DMS114 treated with DMSO at 0.1 percent for 48 hours (cell line): ENCODE data around the gene FAM171A1.
"Not testable (repeated sequence)": the region's sequence is repeated elsewhere in the genome, so short reads cannot be mapped to it uniquely, and the experiment has no call there.

Source experiments
- DNase-seq: peaks from one replicate; lab custom pipeline; 2025; ENCODE audit not compliant: unreplicated experiment; lab: John Stamatoyannopoulos, UW

FAM171A1 gene

DNA sequence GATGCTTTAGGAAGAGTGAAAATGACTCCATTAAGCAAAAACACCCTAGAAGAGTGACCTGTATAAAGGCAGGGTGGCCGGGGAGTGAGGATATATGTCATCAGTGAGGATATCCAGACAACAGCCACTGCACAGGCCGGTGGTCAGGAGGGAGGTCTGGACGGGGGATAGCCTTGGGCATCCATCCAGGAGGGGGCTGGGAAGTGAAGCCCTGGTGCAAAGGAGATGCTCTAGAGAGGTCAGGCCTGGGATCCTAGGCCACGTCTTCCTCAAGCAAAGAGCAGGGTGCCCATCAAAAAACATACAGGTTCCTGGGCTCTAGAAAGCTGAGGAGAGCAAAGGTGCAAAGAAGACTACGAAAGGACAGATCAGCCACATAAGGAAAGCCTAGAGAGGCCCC, 25.6 kb downstream of the FAM171A1 start:
- DNase-seq = no peak

DNA sequence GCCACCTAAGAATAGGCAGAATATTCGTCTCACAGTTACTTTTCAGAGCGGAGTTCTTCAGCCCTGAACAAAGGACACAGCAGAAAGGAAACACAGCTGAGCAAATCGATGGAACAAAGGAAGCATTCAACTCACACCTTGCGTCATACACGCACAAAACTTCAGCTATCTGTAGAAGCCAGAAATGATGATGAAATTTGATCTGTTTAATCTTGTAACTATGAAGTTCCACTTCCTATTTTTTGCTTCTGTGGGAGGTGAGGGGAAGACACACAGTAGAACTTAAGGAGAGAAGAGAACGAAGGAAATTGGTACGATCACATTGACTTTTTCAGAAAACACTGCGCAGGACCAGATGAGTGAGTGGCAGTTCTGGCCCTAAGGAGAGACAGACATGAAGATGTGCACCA, 26.2 kb downstream of the FAM171A1 start:
- DNase-seq = no peak

DNA sequence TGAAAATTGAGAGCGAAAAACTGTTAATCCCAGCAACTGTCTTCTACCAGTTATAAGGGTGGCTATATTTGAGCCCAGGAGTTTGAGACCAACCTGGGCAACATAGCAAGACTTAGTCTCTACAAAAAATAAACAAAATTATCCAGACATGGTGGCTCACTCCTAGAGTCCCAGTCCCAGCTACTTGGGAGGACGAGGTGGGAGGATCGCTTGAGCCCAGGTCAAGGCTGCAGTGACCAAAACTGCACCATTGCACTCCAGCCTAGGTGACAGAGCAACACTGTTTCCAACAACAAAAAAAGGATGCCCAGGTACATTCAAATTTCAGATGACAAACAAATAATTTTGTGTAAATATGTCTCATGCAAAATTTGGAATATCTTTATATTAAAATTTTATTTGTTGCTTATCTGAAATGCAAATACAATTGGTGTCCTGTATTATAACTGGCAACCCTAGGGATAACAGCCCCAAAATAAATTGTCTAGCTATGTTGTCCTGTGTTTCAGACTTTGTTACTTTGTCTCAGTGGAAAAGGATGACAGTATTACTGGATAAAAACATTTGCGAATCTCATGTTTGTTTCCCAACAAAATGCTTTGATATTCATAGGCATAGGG, 26.7 kb downstream of the FAM171A1 start:
- DNase-seq = no peak

DNA sequence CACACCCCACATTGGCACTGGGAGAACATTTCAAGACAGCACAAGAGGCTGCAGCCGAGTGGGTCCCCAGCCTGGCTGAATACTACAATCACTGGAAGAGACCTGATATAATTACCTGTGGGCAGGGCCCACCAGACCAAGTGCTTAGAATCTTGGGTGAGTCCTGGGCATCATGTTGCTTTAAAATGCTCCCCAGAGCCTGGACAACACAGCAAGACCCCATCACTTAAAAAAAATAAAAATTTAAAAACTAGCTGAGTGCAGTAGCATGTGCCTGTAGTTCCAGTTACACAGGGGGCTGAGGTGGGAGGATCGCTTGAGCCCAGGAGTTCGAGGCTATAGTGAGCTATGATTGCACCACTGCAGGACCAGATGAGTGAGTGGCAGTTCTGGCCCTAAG, 28.1 kb downstream of the FAM171A1 start:
- DNase-seq = no peak

DNA sequence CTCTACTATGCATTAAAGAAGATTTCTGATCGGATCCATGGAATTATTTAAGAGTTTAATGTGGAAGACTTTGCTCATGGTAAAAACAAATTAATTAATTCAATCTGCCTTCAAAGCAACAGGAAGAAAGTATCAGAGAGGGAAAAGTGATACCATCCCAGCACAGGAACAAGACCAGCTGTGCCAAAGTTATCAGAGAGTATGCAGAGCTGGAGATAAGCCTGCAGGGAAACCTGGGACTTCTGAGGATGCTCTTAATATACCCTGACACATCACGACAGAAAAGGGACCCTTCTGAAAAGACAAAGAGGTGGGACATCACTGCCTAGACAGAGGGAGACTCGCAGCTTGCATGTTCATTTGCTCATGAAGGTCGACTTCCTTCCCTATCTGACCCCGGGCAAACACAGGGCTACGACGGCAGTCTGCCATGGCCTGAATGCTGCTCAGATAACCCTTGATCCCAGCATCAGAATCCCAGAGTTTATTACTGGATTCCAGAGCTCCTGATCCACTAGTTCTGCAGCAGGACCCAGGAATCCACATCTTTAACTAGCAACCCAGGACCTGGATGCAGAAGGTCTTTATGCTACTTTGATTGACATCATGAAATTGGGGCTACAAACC, 29.5 kb downstream of the FAM171A1 start:
- no peak for DNase-seq

DNA sequence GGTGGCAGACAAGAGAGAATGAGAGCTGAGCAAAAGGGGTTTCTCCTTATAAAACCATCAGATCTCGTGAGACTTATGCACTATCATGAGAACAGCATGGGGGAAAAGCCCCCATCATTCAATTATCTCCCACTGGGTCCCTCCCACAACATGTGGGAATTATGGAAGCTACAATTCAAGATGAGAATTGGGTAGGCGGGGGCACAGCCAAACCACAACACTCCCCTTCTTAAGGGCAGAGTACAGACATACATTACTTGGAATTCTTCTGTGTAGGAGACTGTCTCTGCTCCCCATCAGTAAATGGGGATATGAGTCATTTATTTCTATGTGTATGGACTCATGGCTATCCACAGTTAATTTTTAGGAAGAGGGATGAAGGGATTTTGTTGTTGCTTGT, 31.2 kb downstream of the FAM171A1 start:
- DNase-seq = no peak

DNA sequence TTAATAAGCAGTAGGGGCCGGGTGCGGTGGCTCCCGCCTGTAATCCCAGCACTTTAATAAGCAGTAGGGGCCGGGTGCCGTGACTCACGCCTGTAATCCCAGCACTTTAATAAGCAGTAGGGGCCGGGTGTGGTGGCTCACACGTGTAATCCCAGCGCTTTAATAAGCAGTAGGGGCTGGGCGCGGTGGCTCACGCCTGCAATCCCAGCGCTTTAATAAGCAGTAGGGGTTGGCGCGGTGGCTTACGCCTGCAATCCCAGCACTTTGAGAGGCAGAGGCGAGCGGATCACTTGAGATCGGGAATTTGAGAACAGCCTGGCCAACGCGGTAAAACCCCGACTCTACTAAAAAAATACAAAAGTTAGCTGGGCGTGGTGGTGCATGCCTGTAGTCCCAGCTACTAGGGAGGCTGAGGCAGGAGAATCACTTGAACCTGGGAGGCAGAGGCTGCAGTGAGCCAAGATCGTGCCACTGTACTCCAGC, 33.6 kb downstream of the FAM171A1 start:
- not testable (repeated sequence) for DNase-seq

DNA sequence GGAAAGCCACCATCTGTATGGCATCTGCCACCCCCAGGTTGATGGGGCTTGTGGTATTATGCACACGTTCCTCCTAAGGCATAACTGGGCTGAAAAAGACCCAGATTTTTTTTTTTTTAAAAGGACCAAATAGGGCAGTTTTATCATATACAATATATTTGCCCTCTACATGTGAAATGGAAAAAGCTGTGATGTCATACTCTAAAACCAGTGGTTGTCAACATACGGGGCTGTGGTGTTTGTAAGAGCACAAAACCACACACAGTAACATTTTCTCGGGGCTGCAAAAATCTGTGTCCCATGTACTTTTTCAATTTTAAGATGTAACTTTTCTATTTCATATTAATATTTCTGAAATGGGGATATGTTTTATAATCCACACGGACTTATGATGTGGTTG, 34.9 kb downstream of the FAM171A1 start:
- DNase-seq = no peak

DNA sequence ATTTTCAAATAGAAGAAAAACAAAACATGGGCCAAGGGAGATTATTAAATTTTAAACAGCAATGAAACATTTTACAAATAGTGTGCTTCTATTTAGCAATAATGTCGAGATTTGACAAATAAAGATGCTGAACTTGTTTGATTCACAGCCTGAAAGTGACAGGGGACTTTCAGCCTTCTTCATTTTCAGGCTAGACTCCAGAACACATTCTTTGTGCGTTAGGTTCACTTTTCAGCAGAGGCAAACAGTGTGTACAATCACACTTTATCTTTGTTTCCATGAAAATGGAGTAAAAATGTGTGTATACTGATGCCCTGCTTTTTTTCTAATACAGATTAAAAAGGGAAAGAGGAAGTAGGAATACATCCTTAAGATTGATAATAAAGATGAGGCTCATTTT, 35.6 kb downstream of the FAM171A1 start:
- no peak for DNase-seq

DNA sequence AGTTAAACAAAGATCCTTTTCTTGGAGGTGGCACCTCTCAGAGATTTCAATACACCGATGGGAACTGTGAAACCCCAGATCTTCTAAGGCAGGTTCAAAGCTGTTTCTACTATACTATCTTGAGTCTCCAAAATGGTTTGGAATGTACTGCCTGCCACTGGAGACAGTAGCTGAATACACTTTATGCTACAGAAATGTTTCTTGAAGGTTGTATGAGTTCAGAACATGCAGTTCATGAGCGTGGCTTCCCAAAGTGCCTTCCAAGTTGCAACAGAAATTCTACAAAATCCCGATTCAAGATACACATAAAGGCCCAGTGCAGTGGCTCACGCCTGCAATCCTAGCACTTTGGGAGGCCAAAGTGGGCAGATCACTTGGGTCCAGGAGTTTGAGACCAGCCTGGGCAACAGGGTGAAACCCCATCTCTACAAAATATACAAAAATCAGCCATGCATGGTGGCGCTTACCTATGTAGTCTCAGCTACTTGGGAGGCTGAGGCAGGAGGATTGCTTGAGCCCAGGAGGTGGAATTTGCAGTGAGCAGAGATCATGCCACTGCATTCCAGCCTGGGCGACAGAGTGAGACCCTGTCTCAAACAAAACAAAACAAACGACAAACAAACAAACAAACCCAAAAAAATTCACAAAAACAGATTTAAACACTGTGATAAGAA, 36.3 kb downstream of the FAM171A1 start:
- DNase-seq = no peak

DNA sequence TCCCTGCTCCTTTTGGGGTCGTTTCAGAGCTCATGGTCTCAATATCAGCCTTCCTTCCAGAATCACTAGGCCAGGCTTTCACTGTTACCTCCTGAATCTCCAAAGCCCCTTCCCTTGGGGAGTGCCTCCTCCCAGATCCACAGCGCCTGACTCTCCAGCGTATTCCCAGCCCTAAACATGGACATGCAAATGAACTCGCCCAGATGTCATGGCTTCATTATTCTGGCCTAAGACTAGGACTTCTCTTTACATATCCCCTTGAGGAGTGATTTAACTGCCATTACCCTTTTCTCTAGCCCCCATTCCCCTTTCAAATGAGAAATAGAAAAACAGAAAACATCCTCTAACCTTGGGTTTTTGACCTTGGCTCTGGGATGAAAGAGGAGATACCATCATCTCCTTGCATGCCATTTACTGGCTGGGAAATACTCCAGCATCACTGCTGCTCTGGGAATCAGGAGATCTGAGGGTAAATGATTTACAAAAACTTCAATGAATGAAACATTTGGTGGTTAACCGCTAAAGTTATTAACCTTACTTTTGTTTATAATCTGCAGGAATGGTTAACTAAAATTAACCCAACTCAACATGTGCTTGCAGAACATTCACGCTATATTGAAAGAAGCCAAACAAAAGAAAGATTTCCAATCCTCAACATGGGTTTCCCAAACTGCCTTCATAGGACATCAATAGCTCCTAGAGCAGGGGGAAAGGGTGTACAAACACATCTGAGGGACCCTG, 37.0 kb downstream of the FAM171A1 start:
- DNase-seq = no peak

DNA sequence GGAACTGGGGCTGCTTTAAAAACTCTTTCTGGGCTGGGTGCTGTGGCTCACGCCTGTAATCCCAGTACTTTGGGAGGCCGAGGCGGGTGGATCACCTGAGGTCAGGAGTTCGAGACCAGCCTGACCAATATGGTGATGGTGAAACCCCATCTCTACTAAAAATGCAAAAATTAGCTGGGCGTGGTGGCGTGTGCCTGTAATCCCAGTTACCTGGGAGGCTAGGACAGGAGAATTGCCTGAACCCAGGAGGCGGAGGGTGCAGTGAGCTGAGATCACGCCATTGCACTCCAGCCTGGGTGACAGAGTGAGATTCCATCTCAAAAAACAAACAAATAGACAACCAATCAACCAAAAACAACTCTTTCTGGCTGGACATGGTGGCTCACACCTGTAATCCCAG, 37.9 kb downstream of the FAM171A1 start:
- not testable (repeated sequence) for DNase-seq

DNA sequence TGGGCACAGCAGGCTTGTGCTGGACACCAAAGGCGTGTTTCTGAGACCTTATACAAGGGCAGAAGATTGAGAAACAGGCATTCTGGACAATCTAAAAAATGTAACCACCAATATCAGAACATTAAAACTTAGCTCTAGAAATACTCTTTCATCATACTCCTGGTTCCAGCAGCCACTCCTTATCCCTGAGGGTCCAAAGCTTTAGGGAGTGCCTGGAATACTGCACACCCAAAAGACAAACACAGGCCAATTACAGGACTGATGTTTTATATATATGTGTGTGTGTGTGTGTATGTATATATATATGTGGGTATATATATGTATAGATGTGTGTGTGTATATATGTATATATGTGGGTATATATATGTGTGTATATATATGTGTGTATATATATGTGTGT, 39.6 kb downstream of the FAM171A1 start:
- DNase-seq = no peak

DNA sequence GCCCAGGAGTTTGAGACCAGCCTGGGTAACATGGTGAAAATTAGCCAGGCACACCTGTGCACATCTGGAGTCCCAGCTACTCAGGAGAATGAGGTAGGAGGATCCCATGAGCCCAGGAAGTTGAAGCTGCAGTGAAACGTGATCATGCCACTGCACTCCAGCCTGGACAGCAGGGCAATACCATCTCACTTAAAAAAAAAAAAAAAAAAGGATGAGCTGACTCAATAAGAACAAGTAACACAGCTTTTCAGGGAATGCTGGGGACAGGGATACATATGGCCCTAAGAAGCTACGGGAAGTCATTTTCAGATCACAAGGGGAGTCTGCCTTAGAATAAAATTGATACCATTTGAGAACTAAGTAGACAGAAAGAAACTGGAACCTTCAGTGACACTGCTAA, 41.7 kb downstream of the FAM171A1 start:
- no peak for DNase-seq

DNA sequence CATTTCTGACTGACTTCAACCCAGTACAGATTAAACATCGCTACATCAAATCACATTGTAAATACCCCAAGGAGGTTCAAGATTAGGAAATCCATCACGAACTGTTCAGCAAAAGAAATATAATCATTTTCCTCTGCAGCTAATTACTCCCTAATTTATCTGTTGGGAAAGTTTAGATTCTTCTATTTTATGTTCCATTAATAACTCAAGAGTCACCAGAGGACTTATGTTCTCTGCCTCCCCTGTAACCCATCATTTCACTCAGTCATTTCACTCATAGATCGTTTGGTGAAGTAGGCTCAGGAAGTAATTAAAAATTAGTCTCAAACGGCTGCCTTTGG, 45.2 kb downstream of the FAM171A1 start:
- DNase-seq = no peak

DNA sequence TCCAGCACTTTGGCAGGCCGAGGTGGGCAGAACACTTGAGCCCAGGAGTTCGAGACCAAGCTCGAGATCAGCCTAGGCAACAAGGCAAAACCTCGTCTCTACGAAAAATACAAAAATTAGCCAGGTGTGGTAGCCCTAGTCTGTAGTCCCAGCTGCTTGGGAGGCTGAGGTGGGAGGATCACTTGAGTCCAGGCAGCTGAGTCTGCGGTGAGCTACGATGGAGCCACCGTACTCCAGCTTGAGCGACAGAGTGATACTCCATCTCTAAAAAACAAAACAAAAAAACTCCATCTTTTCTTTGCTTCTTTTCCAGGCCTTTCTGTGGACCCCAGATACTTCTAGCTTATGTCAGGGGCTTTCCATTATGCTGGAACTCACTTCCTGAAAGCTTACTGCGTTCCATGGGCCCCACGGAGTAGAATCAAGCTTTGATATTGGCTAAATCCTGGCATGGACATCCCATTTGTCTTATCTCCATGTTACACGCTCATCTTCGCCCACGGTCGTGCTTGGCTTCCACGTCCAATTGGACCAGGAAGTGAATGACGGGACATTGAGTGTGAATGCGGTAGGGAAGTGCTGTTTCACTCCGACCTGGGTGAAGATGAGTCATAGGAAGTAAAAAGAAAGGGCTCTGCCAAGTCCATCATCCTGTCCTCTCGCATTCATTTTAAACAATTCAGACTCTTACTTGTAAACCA, 45.7 kb downstream of the FAM171A1 start:
- DNase-seq = no peak

DNA sequence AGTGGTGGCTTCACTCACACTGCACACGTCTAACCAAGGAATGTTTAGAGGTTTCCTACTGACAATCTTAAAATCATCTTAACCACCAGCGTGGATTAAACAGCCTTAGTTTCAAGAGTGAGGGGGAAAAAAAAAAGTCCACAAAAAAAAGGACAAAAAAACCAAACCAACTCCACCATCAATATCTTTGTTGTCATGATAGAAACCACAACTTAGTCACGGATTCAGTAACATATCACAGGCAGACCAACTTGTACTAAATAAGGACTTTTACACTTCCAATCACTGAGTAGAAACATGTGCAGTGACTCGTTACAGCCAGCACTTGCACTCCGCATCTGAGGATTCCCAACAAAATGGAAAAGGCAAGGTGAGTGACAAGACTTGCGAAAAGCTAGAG, 46.5 kb downstream of the FAM171A1 start:
- no peak for DNase-seq

DNA sequence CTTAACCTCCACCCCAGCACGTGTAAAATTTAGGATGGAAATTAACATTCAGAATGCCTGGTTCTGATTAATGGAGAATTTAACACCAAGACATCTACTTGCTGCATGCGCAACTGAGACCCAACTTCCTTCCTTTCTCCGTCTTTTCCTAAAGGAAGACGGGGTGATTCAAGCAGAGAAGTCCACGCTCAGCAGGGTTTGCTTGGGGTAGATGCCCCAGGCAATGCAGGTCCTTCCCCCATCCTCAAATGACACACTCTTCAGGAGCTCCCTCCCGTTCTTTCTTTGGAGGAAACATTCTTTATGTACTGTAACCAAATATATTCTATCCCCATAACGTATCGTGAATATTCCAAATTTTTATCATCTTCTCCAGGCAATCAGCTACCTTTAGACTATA, 47.0 kb downstream of the FAM171A1 start:
- DNase-seq = no peak

DNA sequence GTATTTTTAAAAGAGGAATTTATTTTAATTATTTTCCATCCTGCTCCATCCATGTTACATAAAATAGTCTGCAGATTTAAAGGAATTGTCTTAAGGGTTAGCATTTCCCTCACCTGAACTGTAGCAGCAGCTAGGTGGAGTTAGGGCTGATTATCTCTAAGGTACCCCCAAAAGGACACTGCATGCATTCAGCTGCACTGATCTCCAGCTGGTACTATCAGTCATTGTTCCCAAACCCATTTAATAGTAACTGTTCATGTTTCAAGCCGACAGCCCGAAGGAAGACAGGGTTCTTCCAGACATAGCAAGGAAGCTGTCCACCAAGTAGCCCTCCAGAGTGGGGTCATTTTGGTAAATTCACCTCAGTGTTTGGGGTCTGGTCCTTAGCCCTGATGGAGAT, 48.7 kb downstream of the FAM171A1 start:
- DNase-seq = no peak

DNA sequence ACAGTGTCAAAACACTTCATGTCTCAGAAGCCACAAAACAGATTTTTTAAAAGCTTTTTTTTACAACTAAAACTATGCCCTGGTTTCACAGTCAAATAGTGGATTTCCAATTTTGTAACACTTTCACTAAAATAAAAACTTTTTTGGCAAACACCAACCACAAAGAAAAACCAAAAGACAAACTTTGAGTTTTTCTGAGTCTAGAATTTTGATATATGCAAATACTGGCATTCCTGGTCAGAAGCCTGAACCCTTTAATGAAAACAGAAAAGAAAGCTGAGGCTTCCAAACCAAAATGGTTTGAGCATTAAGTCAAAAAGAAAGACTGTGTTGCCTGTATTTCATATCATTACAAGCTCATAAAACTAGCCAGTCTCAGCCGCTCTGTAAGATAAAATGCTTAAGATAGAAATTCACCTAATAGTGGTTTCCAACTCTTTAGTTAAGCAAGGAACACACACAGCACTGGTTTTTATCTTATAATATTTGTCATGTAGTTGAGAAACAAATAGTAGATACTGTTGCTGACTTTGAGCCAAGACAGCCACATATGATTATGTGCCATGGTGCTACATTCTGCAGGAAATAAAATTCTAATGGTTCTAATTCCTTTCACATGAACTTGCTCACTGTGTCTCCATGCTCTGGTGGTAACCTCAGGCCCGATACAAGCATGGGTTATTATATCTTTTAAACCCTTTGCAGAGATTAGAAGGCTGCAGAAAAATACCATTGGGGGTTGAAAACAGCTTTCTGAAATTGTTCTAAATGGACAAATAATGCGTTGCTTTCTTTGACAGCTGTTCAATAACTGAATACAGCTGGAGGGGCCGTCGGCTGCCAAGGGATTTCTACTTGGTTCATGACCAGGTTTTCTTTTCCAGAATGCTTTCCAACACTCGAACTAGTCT, 49.4 kb downstream of the FAM171A1 start:
- DNase-seq = no peak
